Measurements from ENCODE around the gene TMC3.
A peak's percentile ranks its signal among the peaks of the same experiment; 100 is the strongest.

The TMC3 gene

GRCh38 chr15:81286621-81287121, 87.3 kb downstream of the TMC3 start:
- no peaks in the 10 kb centered on the region for H3F3A ChIP-seq (ENCODE audit: insufficient read depth, low read length)
- H3K4me2 ChIP-seq (ENCODE audit: low read length): no peak overlapping the region
- H3K9me2 ChIP-seq (ENCODE audit: low read depth, low read length): no peaks in the 10 kb centered on the region
- H3K4me3 ChIP-seq (ENCODE audit: low read depth, low read length, poor library complexity, severe bottlenecking): no peak overlapping the region
- H3K27ac ChIP-seq (ENCODE audit: low read depth, low read length, poor library complexity, severe bottlenecking): no peak overlapping the region
- H3K9me3 ChIP-seq (ENCODE audit: low read length): no peaks in the 10 kb centered on the region
- no peaks in the 10 kb centered on the region for H3K79me2 ChIP-seq (ENCODE audit: insufficient read depth, low read length)
- H4K20me1 ChIP-seq (ENCODE audit: insufficient read depth, low read length): no peaks in the 10 kb centered on the region
- no peaks in the 10 kb centered on the region for H3K27me3 ChIP-seq (ENCODE audit: insufficient read depth, low read length)
- TF ChIP-seq CTCF (IDR thresholded peaks at IDR 0.05; ENCODE audit: low read length): no peak
- TF ChIP-seq EZH2 (IDR thresholded peaks at IDR 0.05; ENCODE audit: borderline replicate concordance, low read length): no peak
- H3K36me3 ChIP-seq (ENCODE audit: insufficient read depth, low read length): no peaks in the 10 kb centered on the region
- H3K4me1 ChIP-seq (ENCODE audit: insufficient read depth, low read length, severe bottlenecking): peaks cover 37% of the 10 kb centered on the region
- no peak overlapping the region; the same call in 1 of the 2 replicates for H2AFZ ChIP-seq (ENCODE audit: low read length)
- no peak overlapping the region for H3K9ac ChIP-seq (ENCODE audit: low read length)

DNA sequence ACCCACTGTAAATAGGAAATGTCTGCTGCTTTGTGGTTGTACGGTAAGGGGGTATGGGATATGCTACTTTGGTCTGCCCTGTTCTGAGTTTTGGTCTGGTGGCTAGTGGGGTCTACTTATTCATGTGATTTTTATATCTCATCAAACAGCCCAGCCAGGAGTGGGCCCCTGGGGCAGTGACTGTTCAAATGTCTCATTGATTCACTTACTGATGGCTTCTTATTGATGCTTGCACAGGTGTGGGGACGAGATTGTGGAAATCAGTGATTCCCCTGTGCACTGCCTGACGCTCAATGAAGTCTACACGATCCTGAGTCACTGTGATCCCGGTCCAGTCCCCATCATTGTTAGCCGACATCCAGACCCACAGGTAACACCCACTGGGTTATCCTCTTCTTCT, 88.6 kb downstream of the TMC3 start:
- peak overlapping the region; percentile 16; the same call in 1 of the 2 replicates for H3K9ac ChIP-seq (ENCODE audit: low read length)
- H3K9me3 ChIP-seq (ENCODE audit: low read length): no peaks in the 10 kb centered on the region
- peak overlapping the region; percentile 65 for H3K27ac ChIP-seq (ENCODE audit: low read depth, low read length, poor library complexity, severe bottlenecking)
- TF ChIP-seq EZH2 (IDR thresholded peaks at IDR 0.05; ENCODE audit: borderline replicate concordance, low read length) (no peak), CTCF (IDR thresholded peaks at IDR 0.05; ENCODE audit: low read length) (no peak)
- no peaks in the 10 kb centered on the region for H3K36me3 ChIP-seq (ENCODE audit: insufficient read depth, low read length)
- H3F3A ChIP-seq (ENCODE audit: insufficient read depth, low read length): no peaks in the 10 kb centered on the region
- peak overlapping the region; percentile 76; the same call in 1 of the 2 replicates for H2AFZ ChIP-seq (ENCODE audit: low read length)
- H4K20me1 ChIP-seq (ENCODE audit: insufficient read depth, low read length): no peaks in the 10 kb centered on the region
- H3K79me2 ChIP-seq (ENCODE audit: insufficient read depth, low read length): no peaks in the 10 kb centered on the region
- H3K4me2 ChIP-seq (ENCODE audit: low read length): peak overlapping the region; percentile 43
- no peak overlapping the region for H3K4me3 ChIP-seq (ENCODE audit: low read depth, low read length, poor library complexity, severe bottlenecking)
- H3K4me1 ChIP-seq (ENCODE audit: insufficient read depth, low read length, severe bottlenecking): peaks cover 30% of the 10 kb centered on the region
- H3K27me3 ChIP-seq (ENCODE audit: insufficient read depth, low read length): no peaks in the 10 kb centered on the region
- no peaks in the 10 kb centered on the region for H3K9me2 ChIP-seq (ENCODE audit: low read depth, low read length)

DNA sequence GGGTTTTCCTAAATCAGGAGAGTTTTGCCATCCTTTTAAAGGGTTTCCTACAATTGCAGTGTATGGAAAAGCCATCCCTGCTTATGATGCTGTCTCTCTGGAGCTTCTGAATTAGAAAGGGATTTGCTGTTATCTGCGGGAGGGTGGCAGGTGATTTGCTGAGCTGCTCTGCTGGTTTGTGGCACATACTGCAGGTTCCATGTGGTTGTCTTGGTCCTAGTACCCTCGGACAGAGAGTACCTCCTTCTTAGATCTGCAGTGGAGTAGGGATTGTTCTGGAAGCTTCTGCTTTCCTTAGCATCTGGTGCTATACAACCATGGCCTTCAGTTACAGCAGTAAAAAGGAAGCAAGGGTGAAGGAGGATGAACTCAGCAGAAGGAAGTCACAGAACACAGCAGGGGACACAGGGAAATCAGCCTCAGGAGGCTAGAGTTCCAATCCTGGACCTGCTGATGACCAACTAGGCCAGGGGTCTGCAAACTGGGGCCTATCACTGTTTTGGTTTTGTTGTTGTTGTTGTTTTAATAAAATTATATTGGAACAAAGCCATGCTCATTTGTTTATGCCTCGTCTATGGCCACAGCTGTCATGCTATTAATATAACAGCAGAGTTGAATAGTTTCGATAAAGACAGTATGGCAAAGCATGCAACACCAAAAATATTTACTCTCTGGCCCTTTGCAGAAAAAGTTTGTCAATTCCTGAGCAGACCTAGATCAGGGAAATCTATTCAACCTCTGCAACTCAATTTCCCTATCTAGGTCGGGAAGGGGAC, 89.6 kb downstream of the TMC3 start:
- H3K4me1 ChIP-seq (ENCODE audit: insufficient read depth, low read length, severe bottlenecking): peaks cover 30% of the 10 kb centered on the region
- peak overlapping the region; percentile 76; the same call in 1 of the 2 replicates for H2AFZ ChIP-seq (ENCODE audit: low read length)
- TF ChIP-seq EZH2 (IDR thresholded peaks at IDR 0.05; ENCODE audit: borderline replicate concordance, low read length): no peak
- no peak for TF ChIP-seq CTCF (IDR thresholded peaks at IDR 0.05; ENCODE audit: low read length)

More for the DNA sequence above, 89.6 kb downstream of the TMC3 start:
- Histone ChIP-seq H3K9me2 (ENCODE audit: low read depth, low read length) (no peaks in the 10 kb centered on the region), H3K27ac (ENCODE audit: low read depth, low read length, poor library complexity, severe bottlenecking) (peak overlapping the region; percentile 65), H3K27me3 (ENCODE audit: insufficient read depth, low read length) (no peaks in the 10 kb centered on the region), H3K9me3 (ENCODE audit: low read length) (no peaks in the 10 kb centered on the region), H4K20me1 (ENCODE audit: insufficient read depth, low read length) (no peaks in the 10 kb centered on the region), H3K79me2 (ENCODE audit: insufficient read depth, low read length) (no peaks in the 10 kb centered on the region), H3K4me2 (ENCODE audit: low read length) (peak overlapping the region; percentile 43), H3K36me3 (ENCODE audit: insufficient read depth, low read length) (no peaks in the 10 kb centered on the region), H3K9ac (ENCODE audit: low read length) (peak overlapping the region; percentile 28; the same call in 1 of the 2 replicates), H3K4me3 (ENCODE audit: low read depth, low read length, poor library complexity, severe bottlenecking) (no peak overlapping the region), H3F3A (ENCODE audit: insufficient read depth, low read length) (no peaks in the 10 kb centered on the region)
